ENCODE measurements around the gene ZSCAN10. TPM values are rescaled to one million over a fixed set of nuclear protein-coding genes. Genes with fewer than 3 reads are reported as not detected.

The ZSCAN10 gene
- total and polyA plus RNA-seq, 2 of the 13 experiments (the other 11 are each of a cell fraction or from before 2014, with no cell fraction given) = not detected

GRCh38 chr16:3044708-3045107, 54.4 kb downstream of the ZSCAN10 start:
- in situ Hi-C loops (cut with HindIII; ENCODE audit: extremely low pct_ligation_motif_present, low pct_unique_long_range_greater_than_20kb) (no loop called here), intact Hi-C loops (cut with micrococcal nuclease; ENCODE audit: unreplicated experiment) (no loop called here)
- no peaks in the 10 kb centered on the region for H3K9me3 ChIP-seq (ENCODE audit: low read length)
- ATAC-seq = no peak
- no peak overlapping the region for H3K9ac ChIP-seq (ENCODE audit: insufficient read depth, low read depth, low read length)
- CTCF ChIA-PET (ENCODE audit: low intra/inter-chr PET ratio, low total read pairs) = no interaction called here
- H4K20me1 ChIP-seq (ENCODE audit: insufficient read depth, low read length) = no peaks in the 10 kb centered on the region
- H3K27me3 ChIP-seq (ENCODE audit: control insufficient read depth in 1 of 2, insufficient read depth in 2 of 2, low read length in 2 of 2) = peaks cover 12 to 70% of the 10 kb centered on the region in 2 experiments
- H3K27ac ChIP-seq (ENCODE audit: extremely low read length, insufficient read depth, low read length) = no peak overlapping the region
- TF ChIP-seq ELF3 (CRISPR knock-in tag; IDR thresholded peaks at IDR 0.05) = no peak
- no peak for TF ChIP-seq ZNF225 (CRISPR knock-in tag; IDR thresholded peaks at IDR 0.05)
- TF ChIP-seq, protein P1, sequence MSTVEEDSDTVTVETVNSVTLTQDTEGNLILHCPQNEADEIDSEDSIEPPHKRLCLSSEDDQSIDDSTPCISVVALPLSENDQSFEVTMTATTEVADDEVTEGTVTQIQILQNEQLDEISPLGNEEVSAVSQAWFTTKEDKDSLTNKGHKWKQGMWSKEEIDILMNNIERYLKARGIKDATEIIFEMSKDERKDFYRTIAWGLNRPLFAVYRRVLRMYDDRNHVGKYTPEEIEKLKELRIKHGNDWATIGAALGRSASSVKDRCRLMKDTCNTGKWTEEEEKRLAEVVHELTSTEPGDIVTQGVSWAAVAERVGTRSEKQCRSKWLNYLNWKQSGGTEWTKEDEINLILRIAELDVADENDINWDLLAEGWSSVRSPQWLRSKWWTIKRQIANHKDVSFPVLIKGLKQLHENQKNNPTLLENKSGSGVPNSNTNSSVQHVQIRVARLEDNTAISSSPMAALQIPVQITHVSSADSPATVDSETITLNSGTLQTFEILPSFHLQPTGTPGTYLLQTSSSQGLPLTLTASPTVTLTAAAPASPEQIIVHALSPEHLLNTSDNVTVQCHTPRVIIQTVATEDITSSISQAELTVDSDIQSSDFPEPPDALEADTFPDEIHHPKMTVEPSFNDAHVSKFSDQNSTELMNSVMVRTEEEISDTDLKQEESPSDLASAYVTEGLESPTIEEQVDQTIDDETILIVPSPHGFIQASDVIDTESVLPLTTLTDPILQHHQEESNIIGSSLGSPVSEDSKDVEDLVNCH (CRISPR knock-in tag; IDR thresholded peaks at IDR 0.05) = no peak
- no peak for TF ChIP-seq ZEB1 (IDR thresholded peaks at IDR 0.05; ENCODE audit: insufficient replicate concordance, low read depth)
- no peak for TF ChIP-seq ZNF468 (CRISPR knock-in tag; IDR thresholded peaks at IDR 0.05)
- TF ChIP-seq SMC3 (IDR thresholded peaks at IDR 0.05; ENCODE audit: low read length) = no peak
- TF ChIP-seq RFXAP (CRISPR knock-in tag; IDR thresholded peaks at IDR 0.05; ENCODE audit: borderline replicate concordance) = no peak
- TF ChIP-seq ZNF383 (CRISPR knock-in tag; IDR thresholded peaks at IDR 0.05; ENCODE audit: borderline replicate concordance) = no peak
- no peak for TF ChIP-seq ZBTB1 (CRISPR knock-in tag; IDR thresholded peaks at IDR 0.05; ENCODE audit: borderline replicate concordance)
- no peak for TF ChIP-seq NFKBIZ (CRISPR knock-in tag; IDR thresholded peaks at IDR 0.05)
- no peak for TF ChIP-seq MTA1 (CRISPR knock-in tag; IDR thresholded peaks at IDR 0.05; ENCODE audit: borderline replicate concordance)
- TF ChIP-seq ZNF672 (CRISPR knock-in tag; IDR thresholded peaks at IDR 0.05) = no peak
- TF ChIP-seq TEAD2 (CRISPR knock-in tag; IDR thresholded peaks at IDR 0.05) = no peak
- TF ChIP-seq, protein P2, sequence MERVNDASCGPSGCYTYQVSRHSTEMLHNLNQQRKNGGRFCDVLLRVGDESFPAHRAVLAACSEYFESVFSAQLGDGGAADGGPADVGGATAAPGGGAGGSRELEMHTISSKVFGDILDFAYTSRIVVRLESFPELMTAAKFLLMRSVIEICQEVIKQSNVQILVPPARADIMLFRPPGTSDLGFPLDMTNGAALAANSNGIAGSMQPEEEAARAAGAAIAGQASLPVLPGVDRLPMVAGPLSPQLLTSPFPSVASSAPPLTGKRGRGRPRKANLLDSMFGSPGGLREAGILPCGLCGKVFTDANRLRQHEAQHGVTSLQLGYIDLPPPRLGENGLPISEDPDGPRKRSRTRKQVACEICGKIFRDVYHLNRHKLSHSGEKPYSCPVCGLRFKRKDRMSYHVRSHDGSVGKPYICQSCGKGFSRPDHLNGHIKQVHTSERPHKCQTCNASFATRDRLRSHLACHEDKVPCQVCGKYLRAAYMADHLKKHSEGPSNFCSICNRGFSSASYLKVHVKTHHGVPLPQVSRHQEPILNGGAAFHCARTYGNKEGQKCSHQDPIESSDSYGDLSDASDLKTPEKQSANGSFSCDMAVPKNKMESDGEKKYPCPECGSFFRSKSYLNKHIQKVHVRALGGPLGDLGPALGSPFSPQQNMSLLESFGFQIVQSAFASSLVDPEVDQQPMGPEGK (CRISPR knock-in tag; IDR thresholded peaks at IDR 0.05) = no peak
- no peak for TF ChIP-seq ZNF549 (CRISPR knock-in tag; IDR thresholded peaks at IDR 0.05)
- TF ChIP-seq SIN3B (IDR thresholded peaks at IDR 0.05; ENCODE audit: low read length) = no peak
- no peak for TF ChIP-seq ZBTB34 (CRISPR knock-in tag; IDR thresholded peaks at IDR 0.05)
- no peaks in the 10 kb centered on the region for H3K79me2 ChIP-seq (ENCODE audit: insufficient read depth, low read length)
- no peak overlapping the region for H2AFZ ChIP-seq (ENCODE audit: low read length)
- BruUV-seq (replicated peaks) = no TSS peak
- no peaks in the 10 kb centered on the region for H3K36me3 ChIP-seq (replicated peaks in 1 of 2; ENCODE audit: control insufficient read depth in 1 of 2, insufficient read depth in 2 of 2, low read length in 2 of 2)
- FAIRE-seq = no peak
- 51% methylated on average over 5 of the region's 6 CpGs for WGBS (ENCODE audit: low lambda C conversion rate)
- H3K4me3 ChIP-seq (replicated peaks in 1 of 3; ENCODE audit: insufficient read depth in 1 of 3, low read depth in 2 of 3, low read length in 3 of 3) = no peak overlapping the region
- peaks cover 25% of the 10 kb centered on the region for H3K4me1 ChIP-seq (ENCODE audit: insufficient read depth, low read length)
- DNase-seq (ENCODE audit: low spot score) = no peak
- POLR2A ChIA-PET = interaction anchor here (0.9 to 1.4 kb wide), 2 partner anchors 21 to 42 kb away, joined by 3 to 5 read pairs; partner anchors contain the start of gene IL32
- no peak overlapping the region for H3K4me2 ChIP-seq (ENCODE audit: low read depth, low read length)
